Loucy (cell line): Measurements from ENCODE around the gene SFXN5.

Experiments used
- H2AFZ ChIP-seq: fragments of 200-600 bp; sonication (generic); 2 replicates; pipeline ENCODE4 v1.6.0; 2016; ENCODE audit warnings: antibody characterized with exemption, mild to moderate bottlenecking, low read length, moderate library complexity
- H3F3A ChIP-seq: fragments of 200-600 bp; 2 replicates; pipeline ENCODE4 v1.6.0; 2016; ENCODE audit warnings: antibody characterized with exemption, low read depth, mild to moderate bottlenecking
- H3K27me3 ChIP-seq: fragments of 200-600 bp; sonication (generic); 2 replicates; pipeline ENCODE4 v1.6.1; 2014; ENCODE audit warnings: low read length, mild to moderate bottlenecking; ENCODE audit not compliant: insufficient read depth, poor library complexity, severe bottlenecking
- H3K36me3 ChIP-seq: fragments of 200-600 bp; sonication (generic); 2 replicates; pipeline ENCODE4 v1.6.1; 2016; ENCODE audit warnings: low read length; ENCODE audit not compliant: insufficient read depth
- H3K4me1 ChIP-seq: fragments of 200-600 bp; sonication (generic); 2 replicates; pipeline ENCODE4 v1.5.1; 2014; ENCODE audit warnings: low read length, mild to moderate bottlenecking; ENCODE audit not compliant: insufficient read depth, poor library complexity, severe bottlenecking
- H3K4me2 ChIP-seq: fragments of 200-600 bp; sonication (generic); 2 replicates; pipeline ENCODE4 v1.6.0; 2014; ENCODE audit warnings: antibody characterized with exemption, low read length, low read depth, mild to moderate bottlenecking; ENCODE audit not compliant: poor library complexity, severe bottlenecking
- H3K4me3 ChIP-seq: fragments of 200-600 bp; sonication (generic); 2 replicates; pipeline ENCODE4 v1.5.1; 2014; ENCODE audit warnings: low read length, mild to moderate bottlenecking, mixed read lengths; ENCODE audit not compliant: poor library complexity, severe bottlenecking
- H3K79me2 ChIP-seq: fragments of 200-600 bp; sonication (generic); 2 replicates; pipeline ENCODE4 v1.6.1; 2014; ENCODE audit warnings: low read length; ENCODE audit not compliant: insufficient read depth
- H3K9ac ChIP-seq: fragments of 200-600 bp; sonication (generic); 2 replicates; pipeline ENCODE4 v1.6.0; 2014; ENCODE audit warnings: mild to moderate bottlenecking, low read depth, low read length, moderate library complexity; ENCODE audit not compliant: poor library complexity, severe bottlenecking
- H3K9me2 ChIP-seq: fragments of 200-600 bp; sonication (generic); replicated peaks from 2 replicates; pipeline ENCODE4 v1.6.1; 2016; ENCODE audit warnings: low read depth, low read length, mixed read lengths
- H3K9me3 ChIP-seq: fragments of 200-600 bp; sonication (generic); 2 replicates; pipeline ENCODE4 v1.6.1; 2014; ENCODE audit warnings: mild to moderate bottlenecking, antibody characterized with exemption, low read length, low read depth; ENCODE audit not compliant: insufficient read depth
- H4K20me1 ChIP-seq: fragments of 200-600 bp; sonication (generic); 2 replicates; pipeline ENCODE4 v1.6.0; 2014; ENCODE audit warnings: antibody characterized with exemption, low read length, mild to moderate bottlenecking; ENCODE audit not compliant: insufficient read depth, poor library complexity, severe bottlenecking
- EZH2phosphoT487 ChIP-seq: fragments of 200-600 bp; IDR thresholded peaks from 2 replicates; pipeline ENCODE4 v1.6.1; 2018; ENCODE audit warnings: antibody characterized with exemption, mild to moderate bottlenecking, moderate library complexity, borderline replicate concordance
- TF ChIP-seq, protein P1 (sequence below): fragments of 200-600 bp; sonication (generic); conservative IDR thresholded peaks from 2 replicates; pipeline ENCODE4 v1.5.1; 2014; ENCODE audit warnings: mild to moderate bottlenecking, antibody characterized with exemption, low read length

The SFXN5 gene

GRCh38 chr2:72926811-72927465 is 144.6 kb downstream of the SFXN5 start:
- H3K9ac ChIP-seq, result no peak overlapping the region
- H4K20me1 ChIP-seq, result no peaks in the 10 kb centered on the region
- no peaks in the 10 kb centered on the region for H3K9me2 ChIP-seq
- TF ChIP-seq, protein P1, sequence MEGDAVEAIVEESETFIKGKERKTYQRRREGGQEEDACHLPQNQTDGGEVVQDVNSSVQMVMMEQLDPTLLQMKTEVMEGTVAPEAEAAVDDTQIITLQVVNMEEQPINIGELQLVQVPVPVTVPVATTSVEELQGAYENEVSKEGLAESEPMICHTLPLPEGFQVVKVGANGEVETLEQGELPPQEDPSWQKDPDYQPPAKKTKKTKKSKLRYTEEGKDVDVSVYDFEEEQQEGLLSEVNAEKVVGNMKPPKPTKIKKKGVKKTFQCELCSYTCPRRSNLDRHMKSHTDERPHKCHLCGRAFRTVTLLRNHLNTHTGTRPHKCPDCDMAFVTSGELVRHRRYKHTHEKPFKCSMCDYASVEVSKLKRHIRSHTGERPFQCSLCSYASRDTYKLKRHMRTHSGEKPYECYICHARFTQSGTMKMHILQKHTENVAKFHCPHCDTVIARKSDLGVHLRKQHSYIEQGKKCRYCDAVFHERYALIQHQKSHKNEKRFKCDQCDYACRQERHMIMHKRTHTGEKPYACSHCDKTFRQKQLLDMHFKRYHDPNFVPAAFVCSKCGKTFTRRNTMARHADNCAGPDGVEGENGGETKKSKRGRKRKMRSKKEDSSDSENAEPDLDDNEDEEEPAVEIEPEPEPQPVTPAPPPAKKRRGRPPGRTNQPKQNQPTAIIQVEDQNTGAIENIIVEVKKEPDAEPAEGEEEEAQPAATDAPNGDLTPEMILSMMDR, result no peak
- TF ChIP-seq EZH2phosphoT487, result no peak
- no peaks in the 10 kb centered on the region for H3K79me2 ChIP-seq
- no peak overlapping the region for H3K4me3 ChIP-seq
- H2AFZ ChIP-seq, result no peak overlapping the region
- no peaks in the 10 kb centered on the region for H3K27me3 ChIP-seq
- H3K36me3 ChIP-seq, result no peaks in the 10 kb centered on the region
- H3K4me1 ChIP-seq, result peaks cover 6% of the 10 kb centered on the region
- no peaks in the 10 kb centered on the region for H3F3A ChIP-seq
- no peaks in the 10 kb centered on the region for H3K9me3 ChIP-seq
- no peak overlapping the region for H3K4me2 ChIP-seq

DNA sequence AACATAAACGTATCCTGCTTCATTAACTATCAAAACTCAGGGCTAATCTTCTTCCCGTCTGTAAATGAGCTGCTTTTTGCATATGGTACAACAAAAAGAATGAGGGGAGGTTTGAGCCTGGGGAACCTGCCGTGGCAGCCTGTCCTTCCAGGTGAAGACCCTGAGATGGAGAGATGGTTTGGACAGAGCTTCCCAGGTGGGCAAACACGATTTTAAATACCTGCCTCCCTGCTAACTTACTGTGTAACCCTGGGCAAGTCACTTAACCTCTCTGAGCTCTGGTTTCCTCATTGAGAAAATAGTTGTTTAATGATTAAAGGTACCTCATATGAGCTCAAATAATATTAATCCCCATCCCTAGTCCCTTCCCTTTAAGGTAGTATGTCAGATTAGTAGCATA is 145.1 kb downstream of the SFXN5 start:
- H3K27me3 ChIP-seq, result no peaks in the 10 kb centered on the region
- no peaks in the 10 kb centered on the region for H3K9me3 ChIP-seq
- H3K4me3 ChIP-seq, result no peak overlapping the region
- H3K4me1 ChIP-seq, result no peaks in the 10 kb centered on the region
- no peak overlapping the region for H2AFZ ChIP-seq
- TF ChIP-seq EZH2phosphoT487, result no peak
- TF ChIP-seq, protein P1, result no peak
- no peaks in the 10 kb centered on the region for H3K36me3 ChIP-seq
- H3K4me2 ChIP-seq, result no peak overlapping the region
- no peaks in the 10 kb centered on the region for H3F3A ChIP-seq
- no peaks in the 10 kb centered on the region for H3K9me2 ChIP-seq
- H4K20me1 ChIP-seq, result no peaks in the 10 kb centered on the region
- no peak overlapping the region for H3K9ac ChIP-seq
- no peaks in the 10 kb centered on the region for H3K79me2 ChIP-seq

GRCh38 chr2:72925328-72925943 is 146.1 kb downstream of the SFXN5 start:
- Histone ChIP-seq H3K4me3 (no peak overlapping the region), H3K36me3 (no peaks in the 10 kb centered on the region), H2AFZ (no peak overlapping the region), H3K27me3 (no peaks in the 10 kb centered on the region), H3K9me2 (no peaks in the 10 kb centered on the region), H3K4me2 (no peak overlapping the region), H3F3A (no peaks in the 10 kb centered on the region), H3K9me3 (no peaks in the 10 kb centered on the region), H3K9ac (no peak overlapping the region), H3K79me2 (no peaks in the 10 kb centered on the region), H3K4me1 (no peaks in the 10 kb centered on the region), H4K20me1 (no peaks in the 10 kb centered on the region)
- TF ChIP-seq EZH2phosphoT487, result no peak
- TF ChIP-seq, protein P1, result no peak
